HG02798 (cell line): ENCODE measurements around the gene HSPE1.

ENCODE experiments used
- ATAC-seq: cut with Tn5 transposase; IDR thresholded peaks from one replicate; pipeline ENCODE4 v1.9.1; 2021; ENCODE audit warnings: mild to moderate bottlenecking; ENCODE audit not compliant: unreplicated experiment, poor library complexity

Gene HSPE1

GRCh38 chr2:197497326-197497725 lies 2.9 kb upstream of the HSPE1 start:
- ATAC-seq, result no peak

DNA sequence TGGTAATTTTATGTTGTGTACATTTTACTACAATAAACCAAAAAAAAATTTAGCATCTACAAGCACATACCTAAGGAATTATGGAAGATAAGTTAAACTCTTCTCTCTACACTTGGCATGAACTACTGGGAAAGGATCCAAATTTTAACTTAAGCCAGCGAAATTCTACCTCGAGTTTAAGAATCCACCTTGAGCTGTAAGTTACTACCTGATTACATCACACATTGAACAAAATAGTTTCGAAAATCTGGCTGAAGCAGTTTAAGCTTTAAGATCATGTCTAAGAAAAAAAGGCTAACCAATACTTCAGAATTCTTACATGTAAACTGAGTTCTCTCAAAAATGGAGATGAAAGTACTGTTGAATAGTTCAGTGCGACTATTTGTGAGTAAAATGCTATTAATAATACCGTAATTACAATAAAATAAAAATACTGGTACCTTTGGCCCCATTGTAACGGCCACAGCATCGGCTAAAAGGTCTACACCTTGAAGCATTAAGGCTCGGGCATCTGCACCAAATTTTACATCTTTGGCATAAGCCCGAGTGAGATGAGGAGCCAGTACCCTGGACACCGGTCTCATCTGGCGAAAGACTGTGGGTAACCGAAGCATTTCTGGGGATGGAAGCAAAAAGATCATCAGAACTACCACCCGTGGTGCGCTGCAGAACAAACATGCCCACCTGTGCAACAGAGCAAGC lies 1.8 kb upstream of the HSPE1 start:
- no peak for ATAC-seq

DNA sequence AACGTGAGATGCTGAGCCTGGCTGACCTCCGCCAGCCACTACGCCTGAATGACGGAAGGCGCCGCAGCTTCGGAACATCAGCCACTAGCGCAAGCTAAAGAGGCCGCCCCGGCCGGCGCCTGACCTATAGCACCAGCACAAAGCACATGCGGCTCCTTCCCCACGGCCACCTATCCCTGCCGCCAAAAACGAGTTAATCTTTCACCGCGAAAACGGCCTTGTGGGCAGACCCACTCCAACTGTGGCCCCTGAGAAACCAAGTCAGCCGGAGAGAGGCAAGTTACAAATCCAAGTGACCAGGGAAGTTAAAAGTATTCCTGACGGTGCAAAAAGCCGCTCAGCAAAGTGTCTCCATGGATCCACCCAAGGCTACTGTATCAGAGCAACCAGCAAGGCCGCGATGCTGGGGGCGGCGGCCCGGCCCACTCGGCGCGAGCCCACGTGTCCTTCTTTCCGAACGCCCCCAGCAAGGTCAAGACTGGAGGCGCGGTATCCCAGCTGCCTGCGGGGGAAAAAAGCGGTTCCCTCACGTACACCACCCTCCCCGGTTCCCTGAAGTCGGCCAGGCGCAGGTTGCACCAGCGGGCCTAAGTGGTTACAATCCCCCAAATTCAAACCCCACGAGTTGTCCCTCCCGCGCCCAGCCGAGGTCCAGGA lies 1.1 kb upstream of the HSPE1 start:
- ATAC-seq, result peak; percentile 14

GRCh38 chr2:197500503-197501131 lies 438 bp downstream of the HSPE1 start:
- ATAC-seq, result peak; percentile 2

DNA sequence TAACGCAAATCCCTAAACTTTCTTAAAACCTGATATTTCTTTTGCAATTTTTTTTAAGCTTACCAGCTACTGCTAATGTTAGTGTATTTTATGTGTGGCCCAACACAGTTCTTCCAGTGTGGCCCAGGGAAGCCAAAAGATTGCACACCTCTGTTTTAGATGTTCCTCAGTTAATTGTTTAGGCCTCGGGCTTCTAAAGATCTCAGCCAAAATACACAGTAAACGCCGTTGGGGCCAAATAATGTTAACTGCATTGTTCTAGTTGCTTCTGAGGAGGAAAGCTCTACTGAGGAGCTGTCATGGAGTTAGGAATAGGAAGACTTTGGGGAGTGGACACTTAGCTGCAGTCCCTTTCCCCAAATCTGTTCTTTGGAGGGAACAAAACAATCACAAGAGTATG lies 2.0 kb downstream of the HSPE1 start:
- no peak for ATAC-seq

- ATAC-seq, result no peak
These were observed 2.5 kb downstream of the HSPE1 start for GRCh38 chr2:197502685-197503084.

DNA sequence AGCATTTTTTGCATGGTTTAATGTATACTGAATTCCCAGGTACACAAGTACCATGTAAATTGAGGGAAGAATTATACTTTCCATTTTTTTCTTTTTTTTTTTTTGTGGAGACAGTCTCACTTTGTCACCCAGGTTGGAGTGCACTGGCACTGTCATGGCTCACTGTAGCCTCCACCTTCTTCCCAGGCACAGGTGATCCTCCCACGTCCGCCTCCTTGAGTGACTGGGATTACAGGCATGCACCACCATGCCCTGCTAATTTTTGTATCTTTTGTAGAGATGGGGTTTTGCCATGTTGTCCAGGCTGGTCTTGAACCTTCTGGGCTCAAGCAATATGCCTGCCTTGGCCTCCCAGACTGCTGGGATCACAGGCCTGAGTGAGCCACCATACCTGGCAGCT lies 3.8 kb downstream of the HSPE1 start:
- ATAC-seq, result no peak

DNA sequence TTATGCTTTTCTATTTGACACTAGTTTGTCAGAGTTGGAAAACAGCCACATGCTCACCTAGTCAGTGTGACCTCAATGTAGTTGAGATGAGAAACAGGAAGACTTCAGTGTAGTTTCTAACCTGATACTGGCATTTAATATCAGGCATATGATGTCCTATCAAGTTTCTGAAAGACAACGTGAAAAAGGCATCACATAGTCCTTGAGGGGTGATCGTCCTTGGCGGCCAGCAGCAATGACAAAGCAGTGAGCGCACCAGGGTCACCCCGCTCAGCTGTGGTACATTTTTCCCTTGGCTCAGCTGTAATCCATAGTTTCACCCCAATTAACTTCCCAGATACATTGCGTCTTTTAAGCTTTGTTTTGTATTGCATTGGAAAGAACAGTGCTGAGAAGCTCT lies 4.3 kb downstream of the HSPE1 start:
- ATAC-seq, result no peak

GRCh38 chr2:197506658-197507057 lies 6.5 kb downstream of the HSPE1 start:
- no peak for ATAC-seq

- no peak for ATAC-seq
These were observed 13.7 kb downstream of the HSPE1 start for GRCh38 chr2:197513915-197514314.

DNA sequence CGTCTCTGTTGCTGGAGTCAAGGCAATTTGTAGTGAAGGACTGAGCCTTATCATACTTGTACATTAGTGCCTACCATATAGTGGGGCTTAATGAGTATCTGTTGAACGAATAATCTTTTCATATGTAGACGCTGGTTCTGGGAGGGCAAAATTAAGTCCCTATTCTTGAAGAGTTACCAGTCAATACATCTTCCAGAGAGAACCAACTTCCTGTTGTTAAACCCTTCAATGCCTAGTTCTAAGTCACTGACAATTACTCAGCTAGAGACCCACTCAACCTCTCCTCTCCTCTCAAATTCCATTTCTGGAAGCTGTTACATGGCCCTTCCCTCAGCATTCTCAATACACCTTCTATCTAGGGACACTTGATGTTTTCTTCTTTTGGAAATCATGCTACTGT lies 14.6 kb downstream of the HSPE1 start:
- ATAC-seq, result no peak

- ATAC-seq, result no peak
These were observed 15.1 kb downstream of the HSPE1 start for GRCh38 chr2:197515315-197515738.

DNA sequence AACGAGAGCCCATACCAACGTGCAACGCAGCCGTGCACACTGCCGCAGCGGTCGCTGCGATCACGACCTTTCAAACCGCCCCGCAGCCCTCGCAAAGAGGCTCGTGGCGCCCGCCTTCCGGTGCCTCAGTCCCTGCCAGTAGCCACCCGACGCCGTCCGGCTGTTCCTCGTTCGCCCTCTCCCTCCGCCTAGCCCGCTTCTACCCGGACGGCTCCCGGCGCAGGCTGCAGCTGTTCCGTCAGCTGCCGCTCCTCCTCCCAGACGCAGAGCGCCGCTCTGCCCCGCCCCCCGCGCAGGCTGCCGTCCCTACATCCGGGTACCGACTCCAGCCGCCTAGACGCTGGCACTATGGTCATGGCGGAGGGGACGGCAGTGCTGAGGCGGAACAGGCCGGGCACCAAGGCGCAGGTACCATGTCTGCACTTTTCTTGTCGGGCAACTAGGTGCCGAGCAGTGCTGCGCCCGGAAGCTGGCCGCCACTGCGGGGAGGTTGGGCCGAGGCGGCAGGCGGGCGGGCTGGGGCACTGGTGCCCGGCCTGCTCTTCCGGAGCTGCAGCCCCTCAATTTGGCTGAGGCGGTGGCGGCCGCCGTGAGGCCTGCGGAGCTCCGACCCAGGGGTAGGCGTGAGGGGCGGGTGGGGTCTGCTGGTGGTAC lies 15.7 kb downstream of the HSPE1 start, which contains the start of gene MOB4:
Gene MOB4, plus strand, starts transcription at position 328 of the 654 bp plus-strand sequence. Its CDS starts 21 bp downstream, at position 349.
- peak; percentile 98 for ATAC-seq

DNA sequence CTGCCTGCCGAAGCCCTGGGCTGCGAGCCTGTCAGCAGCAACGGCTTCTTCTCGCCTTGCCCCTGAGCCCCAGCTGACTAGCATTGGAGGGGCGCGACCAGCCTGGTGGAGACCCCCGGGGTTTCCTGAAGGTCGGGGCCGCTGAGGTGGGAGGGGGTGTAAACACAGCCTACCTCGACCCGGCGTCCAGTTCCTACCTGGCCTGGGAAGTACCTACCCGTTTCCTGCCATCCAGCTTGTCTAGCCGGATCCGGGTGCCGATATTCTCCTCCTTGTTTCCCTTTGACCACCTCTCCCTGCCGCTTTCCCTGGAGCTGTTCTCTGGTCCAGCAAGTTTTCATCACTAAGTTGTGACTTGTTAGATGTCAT lies 16.2 kb downstream of the HSPE1 start:
- ATAC-seq, result no peak

GRCh38 chr2:197517150-197517549 lies 17.0 kb downstream of the HSPE1 start:
- ATAC-seq, result no peak

DNA sequence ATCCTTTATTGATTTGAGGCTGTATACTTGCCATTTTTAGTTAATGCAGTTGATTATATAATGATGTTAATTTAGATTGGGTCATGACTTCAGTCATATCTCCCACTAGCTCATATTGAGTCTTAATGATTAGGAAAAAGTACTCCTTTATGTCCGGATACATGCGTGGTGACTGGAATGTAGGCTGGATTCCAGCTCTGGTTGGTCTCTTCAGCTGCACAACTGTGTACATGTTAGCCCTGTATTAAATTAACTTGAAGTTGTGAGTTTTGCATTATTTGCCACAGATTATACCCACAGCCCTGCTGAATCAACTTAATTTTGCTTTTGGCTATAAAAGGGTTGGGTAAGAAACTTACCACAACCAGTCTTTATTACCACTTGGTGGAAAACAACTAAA lies 38.2 kb downstream of the HSPE1 start:
- ATAC-seq, result no peak

- ATAC-seq, result no peak
These were observed 39.6 kb downstream of the HSPE1 start for GRCh38 chr2:197539734-197540133.

- ATAC-seq, result no peak
These were observed 43.0 kb downstream of the HSPE1 start for GRCh38 chr2:197543206-197543605.

DNA sequence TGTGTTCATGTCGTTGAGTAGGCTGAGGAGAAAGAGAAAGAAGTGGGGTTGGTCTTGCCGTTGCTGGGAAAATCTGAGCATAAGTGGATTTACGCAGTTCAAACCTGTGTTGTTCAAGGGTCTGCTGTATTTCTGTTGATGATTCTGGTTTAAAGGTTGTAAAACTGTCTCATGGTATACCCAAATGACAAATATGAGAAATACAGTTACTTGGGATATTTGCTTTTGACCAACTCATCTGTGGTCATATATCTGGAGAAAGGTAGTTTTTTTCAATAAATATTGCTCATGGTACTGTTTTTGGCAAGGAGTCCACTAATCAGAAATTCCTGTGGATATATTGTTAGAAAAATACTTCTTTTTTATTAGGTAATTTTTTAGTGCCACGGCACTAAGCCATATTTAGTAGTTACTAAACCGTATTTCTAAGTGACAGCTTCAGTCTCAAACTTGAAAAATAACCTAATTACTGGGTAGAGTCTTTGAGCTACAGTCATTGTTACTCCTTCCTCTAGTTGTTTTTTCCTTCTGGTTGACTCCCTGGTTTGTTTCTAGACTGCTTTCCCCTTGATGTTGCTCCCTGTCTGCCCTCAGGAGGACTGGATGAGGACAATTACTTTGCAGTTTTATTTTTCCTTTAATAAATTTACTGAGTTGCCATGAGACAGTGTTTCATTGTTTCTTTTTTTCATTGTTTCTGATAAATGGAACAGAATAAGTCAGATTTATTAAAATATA lies 47.2 kb downstream of the HSPE1 start:
- no peak for ATAC-seq

GRCh38 chr2:197548582-197548981 lies 48.4 kb downstream of the HSPE1 start:
- no peak for ATAC-seq
